Embryonic facial prominence (tissue), 1 donor: ENCODE results near the gene PFKFB3.
"Not testable (repeated sequence)": the region's sequence is repeated elsewhere in the genome, so short reads cannot be mapped to it uniquely, and the experiment has no call there.

Experiments
- DNase-seq: peaks from one replicate; pipeline ENCODE4 v3.0.0-alpha.2; 2016; ENCODE audit errors: extremely low spot score

Gene PFKFB3

GRCh38 chr10:6236349-6237198 is 33.8 kb downstream of the PFKFB3 start:
- no peak for DNase-seq

- no peak for DNase-seq
Observed at GRCh38 chr10:6237199-6237530, 34.4 kb downstream of the PFKFB3 start.

GRCh38 chr10:6238587-6239212 is 36.0 kb downstream of the PFKFB3 start:
- DNase-seq: not testable (repeated sequence)

GRCh38 chr10:6239213-6239991 is 36.7 kb downstream of the PFKFB3 start:
- DNase-seq: no peak

- DNase-seq: no peak
Observed at GRCh38 chr10:6240254-6240653, 37.5 kb downstream of the PFKFB3 start.

- no peak for DNase-seq
Observed at GRCh38 chr10:6242089-6242488, 39.4 kb downstream of the PFKFB3 start.

- no peak for DNase-seq
Observed at GRCh38 chr10:6244510-6244909, 41.8 kb downstream of the PFKFB3 start.

- no peak for DNase-seq
Observed at GRCh38 chr10:6247041-6247712, 44.4 kb downstream of the PFKFB3 start.

- DNase-seq: not testable (repeated sequence)
Observed at GRCh38 chr10:6248908-6249307, 46.2 kb downstream of the PFKFB3 start.

- no peak for DNase-seq
Observed at GRCh38 chr10:6249698-6250097, 47.0 kb downstream of the PFKFB3 start.

GRCh38 chr10:6250745-6251144 is 48.0 kb downstream of the PFKFB3 start:
- DNase-seq: no peak

GRCh38 chr10:6254201-6254600 is 51.5 kb downstream of the PFKFB3 start:
- no peak for DNase-seq

- no peak for DNase-seq
Observed at GRCh38 chr10:6255548-6256061, 52.9 kb downstream of the PFKFB3 start.

- DNase-seq: no peak
Observed at GRCh38 chr10:6256439-6256838, 53.7 kb downstream of the PFKFB3 start.

- DNase-seq: no peak
Observed at GRCh38 chr10:6259153-6259552, 56.4 kb downstream of the PFKFB3 start.

- no peak for DNase-seq
Observed at GRCh38 chr10:6260843-6261242, 58.1 kb downstream of the PFKFB3 start.

GRCh38 chr10:6267941-6268340 is 65.2 kb downstream of the PFKFB3 start:
- no peak for DNase-seq

- DNase-seq: no peak
Observed at GRCh38 chr10:6269432-6269831, 66.7 kb downstream of the PFKFB3 start.

- DNase-seq: no peak
Observed at GRCh38 chr10:6269953-6270867, 67.5 kb downstream of the PFKFB3 start.

- no peak for DNase-seq
Observed at GRCh38 chr10:6270951-6271350, 68.2 kb downstream of the PFKFB3 start.

- no peak for DNase-seq
Observed at GRCh38 chr10:6271663-6272062, 68.9 kb downstream of the PFKFB3 start.
